ENCODE measurements around the gene ACTMAP.

Gene ACTMAP

DNA sequence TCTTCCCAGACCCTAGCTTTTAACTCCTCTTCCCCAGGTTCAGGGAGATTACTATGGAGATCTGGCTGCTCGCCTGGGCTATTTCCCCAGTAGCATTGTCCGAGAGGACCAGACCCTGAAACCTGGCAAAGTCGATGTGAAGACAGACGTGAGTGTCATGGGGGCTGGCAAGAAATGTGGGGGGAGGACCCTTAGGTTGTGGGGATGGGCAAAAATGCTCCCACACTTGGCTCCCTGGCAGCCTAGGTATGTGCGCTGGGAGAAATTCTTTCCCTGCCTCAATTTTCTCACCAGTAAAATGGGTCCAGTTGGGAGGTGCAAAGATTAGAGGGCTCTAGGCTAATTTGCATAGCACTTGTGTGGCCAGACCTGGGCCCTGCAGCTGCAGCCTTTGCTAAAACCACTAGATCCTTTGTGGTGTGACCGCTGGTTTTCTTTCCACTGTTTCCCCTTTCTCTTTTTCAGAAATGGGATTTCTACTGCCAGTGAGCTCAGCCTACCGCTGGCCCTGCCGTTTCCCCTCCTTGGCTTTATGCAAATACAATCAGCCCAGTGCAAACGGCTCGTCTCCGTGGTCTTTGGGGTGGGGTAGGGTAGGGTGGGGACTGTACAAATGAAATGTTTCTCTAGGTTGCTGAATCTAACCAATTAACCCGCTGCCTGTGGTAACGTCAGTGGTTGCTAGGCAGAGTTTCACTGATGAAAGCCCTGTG lies 26.8 kb upstream of the ACTMAP start (continued):
- TF ChIP-seq, protein P1, sequence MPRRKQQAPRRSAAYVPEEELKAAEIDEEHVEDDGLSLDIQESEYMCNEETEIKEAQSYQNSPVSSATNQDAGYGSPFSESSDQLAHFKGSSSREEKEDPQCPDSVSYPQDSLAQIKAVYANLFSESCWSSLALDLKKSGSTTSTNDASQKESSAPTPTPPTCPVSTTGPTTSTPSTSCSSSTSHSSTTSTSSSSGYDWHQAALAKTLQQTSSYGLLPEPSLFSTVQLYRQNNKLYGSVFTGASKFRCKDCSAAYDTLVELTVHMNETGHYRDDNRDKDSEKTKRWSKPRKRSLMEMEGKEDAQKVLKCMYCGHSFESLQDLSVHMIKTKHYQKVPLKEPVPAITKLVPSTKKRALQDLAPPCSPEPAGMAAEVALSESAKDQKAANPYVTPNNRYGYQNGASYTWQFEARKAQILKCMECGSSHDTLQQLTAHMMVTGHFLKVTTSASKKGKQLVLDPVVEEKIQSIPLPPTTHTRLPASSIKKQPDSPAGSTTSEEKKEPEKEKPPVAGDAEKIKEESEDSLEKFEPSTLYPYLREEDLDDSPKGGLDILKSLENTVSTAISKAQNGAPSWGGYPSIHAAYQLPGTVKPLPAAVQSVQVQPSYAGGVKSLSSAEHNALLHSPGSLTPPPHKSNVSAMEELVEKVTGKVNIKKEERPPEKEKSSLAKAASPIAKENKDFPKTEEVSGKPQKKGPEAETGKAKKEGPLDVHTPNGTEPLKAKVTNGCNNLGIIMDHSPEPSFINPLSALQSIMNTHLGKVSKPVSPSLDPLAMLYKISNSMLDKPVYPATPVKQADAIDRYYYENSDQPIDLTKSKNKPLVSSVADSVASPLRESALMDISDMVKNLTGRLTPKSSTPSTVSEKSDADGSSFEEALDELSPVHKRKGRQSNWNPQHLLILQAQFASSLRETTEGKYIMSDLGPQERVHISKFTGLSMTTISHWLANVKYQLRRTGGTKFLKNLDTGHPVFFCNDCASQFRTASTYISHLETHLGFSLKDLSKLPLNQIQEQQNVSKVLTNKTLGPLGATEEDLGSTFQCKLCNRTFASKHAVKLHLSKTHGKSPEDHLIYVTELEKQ (tag by site-specific recombination; IDR thresholded peaks at IDR 0.05; ENCODE audit: borderline replicate concordance): no peak
- TF ChIP-seq, protein P2, sequence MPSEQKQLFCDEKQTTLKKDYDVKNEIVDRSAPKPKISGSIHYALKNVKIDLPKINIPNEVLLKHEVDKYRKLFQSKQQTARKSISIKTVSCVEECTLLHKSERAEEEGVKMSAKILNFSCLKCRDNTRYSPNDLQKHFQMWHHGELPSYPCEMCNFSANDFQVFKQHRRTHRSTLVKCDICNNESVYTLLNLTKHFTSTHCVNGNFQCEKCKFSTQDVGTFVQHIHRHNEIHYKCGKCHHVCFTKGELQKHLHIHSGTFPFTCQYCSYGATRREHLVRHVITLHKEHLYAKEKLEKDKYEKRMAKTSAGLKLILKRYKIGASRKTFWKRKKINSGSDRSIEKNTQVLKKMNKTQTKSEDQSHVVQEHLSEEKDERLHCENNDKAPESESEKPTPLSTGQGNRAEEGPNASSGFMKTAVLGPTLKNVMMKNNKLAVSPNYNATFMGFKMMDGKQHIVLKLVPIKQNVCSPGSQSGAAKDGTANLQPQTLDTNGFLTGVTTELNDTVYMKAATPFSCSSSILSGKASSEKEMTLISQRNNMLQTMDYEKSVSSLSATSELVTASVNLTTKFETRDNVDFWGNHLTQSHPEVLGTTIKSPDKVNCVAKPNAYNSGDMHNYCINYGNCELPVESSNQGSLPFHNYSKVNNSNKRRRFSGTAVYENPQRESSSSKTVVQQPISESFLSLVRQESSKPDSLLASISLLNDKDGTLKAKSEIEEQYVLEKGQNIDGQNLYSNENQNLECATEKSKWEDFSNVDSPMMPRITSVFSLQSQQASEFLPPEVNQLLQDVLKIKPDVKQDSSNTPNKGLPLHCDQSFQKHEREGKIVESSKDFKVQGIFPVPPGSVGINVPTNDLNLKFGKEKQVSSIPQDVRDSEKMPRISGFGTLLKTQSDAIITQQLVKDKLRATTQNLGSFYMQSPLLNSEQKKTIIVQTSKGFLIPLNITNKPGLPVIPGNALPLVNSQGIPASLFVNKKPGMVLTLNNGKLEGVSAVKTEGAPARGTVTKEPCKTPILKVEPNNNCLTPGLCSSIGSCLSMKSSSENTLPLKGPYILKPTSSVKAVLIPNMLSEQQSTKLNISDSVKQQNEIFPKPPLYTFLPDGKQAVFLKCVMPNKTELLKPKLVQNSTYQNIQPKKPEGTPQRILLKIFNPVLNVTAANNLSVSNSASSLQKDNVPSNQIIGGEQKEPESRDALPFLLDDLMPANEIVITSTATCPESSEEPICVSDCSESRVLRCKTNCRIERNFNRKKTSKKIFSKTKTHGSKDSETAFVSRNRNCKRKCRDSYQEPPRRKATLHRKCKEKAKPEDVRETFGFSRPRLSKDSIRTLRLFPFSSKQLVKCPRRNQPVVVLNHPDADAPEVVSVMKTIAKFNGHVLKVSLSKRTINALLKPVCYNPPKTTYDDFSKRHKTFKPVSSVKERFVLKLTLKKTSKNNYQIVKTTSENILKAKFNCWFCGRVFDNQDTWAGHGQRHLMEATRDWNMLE (tag by site-specific recombination; conservative IDR thresholded peaks at IDR 0.05; ENCODE audit: low read depth): no peak
- TF ChIP-seq, protein P3, sequence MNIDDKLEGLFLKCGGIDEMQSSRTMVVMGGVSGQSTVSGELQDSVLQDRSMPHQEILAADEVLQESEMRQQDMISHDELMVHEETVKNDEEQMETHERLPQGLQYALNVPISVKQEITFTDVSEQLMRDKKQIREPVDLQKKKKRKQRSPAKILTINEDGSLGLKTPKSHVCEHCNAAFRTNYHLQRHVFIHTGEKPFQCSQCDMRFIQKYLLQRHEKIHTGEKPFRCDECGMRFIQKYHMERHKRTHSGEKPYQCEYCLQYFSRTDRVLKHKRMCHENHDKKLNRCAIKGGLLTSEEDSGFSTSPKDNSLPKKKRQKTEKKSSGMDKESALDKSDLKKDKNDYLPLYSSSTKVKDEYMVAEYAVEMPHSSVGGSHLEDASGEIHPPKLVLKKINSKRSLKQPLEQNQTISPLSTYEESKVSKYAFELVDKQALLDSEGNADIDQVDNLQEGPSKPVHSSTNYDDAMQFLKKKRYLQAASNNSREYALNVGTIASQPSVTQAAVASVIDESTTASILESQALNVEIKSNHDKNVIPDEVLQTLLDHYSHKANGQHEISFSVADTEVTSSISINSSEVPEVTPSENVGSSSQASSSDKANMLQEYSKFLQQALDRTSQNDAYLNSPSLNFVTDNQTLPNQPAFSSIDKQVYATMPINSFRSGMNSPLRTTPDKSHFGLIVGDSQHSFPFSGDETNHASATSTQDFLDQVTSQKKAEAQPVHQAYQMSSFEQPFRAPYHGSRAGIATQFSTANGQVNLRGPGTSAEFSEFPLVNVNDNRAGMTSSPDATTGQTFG (tag by site-specific recombination; IDR thresholded peaks at IDR 0.05; ENCODE audit: borderline replicate concordance): no peak
- 0 out of 2 replicates have a peak, but pooled peaks have one; percentile 25 for TF ChIP-seq ZNF2 (tag by site-specific recombination; IDR thresholded peaks at IDR 0.05)
- TF ChIP-seq ZNF585B (tag by site-specific recombination; IDR thresholded peaks at IDR 0.05): no peak
- no peak; the same call in 1 of the 2 replicates for TF ChIP-seq GLIS1 (tag by site-specific recombination; IDR thresholded peaks at IDR 0.05)
- no peak for TF ChIP-seq ZNF529 (tag by site-specific recombination; IDR thresholded peaks at IDR 0.05; ENCODE audit: insufficient replicate concordance)
- TF ChIP-seq ZNF510 (tag by site-specific recombination; IDR thresholded peaks at IDR 0.05; ENCODE audit: insufficient replicate concordance): no peak
- TF ChIP-seq MZF1 (tag by site-specific recombination; IDR thresholded peaks at IDR 0.05; ENCODE audit: borderline replicate concordance): no peak
- TF ChIP-seq, protein P4, sequence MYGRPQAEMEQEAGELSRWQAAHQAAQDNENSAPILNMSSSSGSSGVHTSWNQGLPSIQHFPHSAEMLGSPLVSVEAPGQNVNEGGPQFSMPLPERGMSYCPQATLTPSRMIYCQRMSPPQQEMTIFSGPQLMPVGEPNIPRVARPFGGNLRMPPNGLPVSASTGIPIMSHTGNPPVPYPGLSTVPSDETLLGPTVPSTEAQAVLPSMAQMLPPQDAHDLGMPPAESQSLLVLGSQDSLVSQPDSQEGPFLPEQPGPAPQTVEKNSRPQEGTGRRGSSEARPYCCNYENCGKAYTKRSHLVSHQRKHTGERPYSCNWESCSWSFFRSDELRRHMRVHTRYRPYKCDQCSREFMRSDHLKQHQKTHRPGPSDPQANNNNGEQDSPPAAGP (tag by site-specific recombination; IDR thresholded peaks at IDR 0.05): 0 out of 2 replicates have a peak, but pooled peaks have one; percentile 21
- no peak for TF ChIP-seq RBAK (tag by site-specific recombination; IDR thresholded peaks at IDR 0.05)
- TF ChIP-seq ZFP69B (tag by site-specific recombination; IDR thresholded peaks at IDR 0.05): peak; percentile 44; the same call in 1 of the 2 replicates
- TF ChIP-seq KLF8 (tag by site-specific recombination; IDR thresholded peaks at IDR 0.05): peak; percentile 39
- TF ChIP-seq, protein P5, sequence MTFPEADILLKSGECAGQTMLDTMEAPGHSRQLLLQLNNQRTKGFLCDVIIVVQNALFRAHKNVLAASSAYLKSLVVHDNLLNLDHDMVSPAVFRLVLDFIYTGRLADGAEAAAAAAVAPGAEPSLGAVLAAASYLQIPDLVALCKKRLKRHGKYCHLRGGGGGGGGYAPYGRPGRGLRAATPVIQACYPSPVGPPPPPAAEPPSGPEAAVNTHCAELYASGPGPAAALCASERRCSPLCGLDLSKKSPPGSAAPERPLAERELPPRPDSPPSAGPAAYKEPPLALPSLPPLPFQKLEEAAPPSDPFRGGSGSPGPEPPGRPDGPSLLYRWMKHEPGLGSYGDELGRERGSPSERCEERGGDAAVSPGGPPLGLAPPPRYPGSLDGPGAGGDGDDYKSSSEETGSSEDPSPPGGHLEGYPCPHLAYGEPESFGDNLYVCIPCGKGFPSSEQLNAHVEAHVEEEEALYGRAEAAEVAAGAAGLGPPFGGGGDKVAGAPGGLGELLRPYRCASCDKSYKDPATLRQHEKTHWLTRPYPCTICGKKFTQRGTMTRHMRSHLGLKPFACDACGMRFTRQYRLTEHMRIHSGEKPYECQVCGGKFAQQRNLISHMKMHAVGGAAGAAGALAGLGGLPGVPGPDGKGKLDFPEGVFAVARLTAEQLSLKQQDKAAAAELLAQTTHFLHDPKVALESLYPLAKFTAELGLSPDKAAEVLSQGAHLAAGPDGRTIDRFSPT (tag by site-specific recombination; IDR thresholded peaks at IDR 0.05): no peak
- TF ChIP-seq ZNF548 (tag by site-specific recombination; IDR thresholded peaks at IDR 0.05): no peak
- 0 out of 2 replicates have a peak, but pooled peaks have one; percentile 12 for TF ChIP-seq ZNF660 (tag by site-specific recombination; IDR thresholded peaks at IDR 0.05)
- TF ChIP-seq ZNF423 (tag by site-specific recombination; IDR thresholded peaks at IDR 0.05): no peak
- TF ChIP-seq ZSCAN16 (tag by site-specific recombination; IDR thresholded peaks at IDR 0.05): no peak
- TF ChIP-seq ZNF202 (tag by site-specific recombination; IDR thresholded peaks at IDR 0.05; ENCODE audit: borderline replicate concordance): no peak
- TF ChIP-seq ZNF544 (tag by site-specific recombination; IDR thresholded peaks at IDR 0.05): no peak
- TF ChIP-seq ZNF48 (tag by site-specific recombination; IDR thresholded peaks at IDR 0.05): no peak
- no peak for TF ChIP-seq ZNF350 (tag by site-specific recombination; IDR thresholded peaks at IDR 0.05)
- TF ChIP-seq GLIS2 (tag by site-specific recombination; IDR thresholded peaks at IDR 0.05): no peak
